ENCODE results near the gene CELF1. TPM values are rescaled to one million over a fixed set of nuclear protein-coding genes. Genes with fewer than 3 reads are reported as not detected.

The CELF1 gene
- total RNA-seq, 4 donors from 2014 or later: 82.9 to 248 (median 96.7) TPM

DNA sequence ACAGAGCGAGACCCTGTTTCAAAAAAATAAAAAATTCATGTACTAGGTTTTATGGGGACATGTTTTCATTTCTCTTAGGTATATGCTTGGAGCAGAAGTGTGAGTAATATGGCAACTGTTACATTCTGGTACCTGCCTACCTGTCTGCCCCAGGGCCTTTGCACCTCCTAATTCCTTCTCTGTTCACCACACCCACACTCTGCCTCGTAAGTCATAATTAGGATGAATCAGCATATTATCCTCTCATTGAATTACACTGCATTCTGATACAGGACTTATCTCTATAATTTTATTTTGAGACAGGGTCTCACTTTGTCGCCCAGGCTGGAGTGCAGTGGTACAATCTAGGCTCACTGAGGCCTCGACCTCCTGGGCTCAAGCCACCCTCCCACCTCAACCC, 100.9 kb downstream of the CELF1 start:
- Histone ChIP-seq H3K4me1 (peaks cover 0 to 3% (median 0%) of the 10 kb centered on the region in 4 donors), H3K4me3 (no peak overlapping the region), H3K9me3 (no peaks in the 10 kb centered on the region), H3K27me3 (no peaks in the 10 kb centered on the region), H3K27ac (no peak overlapping the region), H3K36me3 (no peaks in the 10 kb centered on the region)
- no peak for DNase-seq
- in situ Hi-C loops (cut with MboI; ENCODE audit: low pct_ligation_motif_present in 1 of 4, low pct_unique_long_range_greater_than_20kb in 1 of 4, low sequenced_read_pairs in 3 of 4): loop anchor here in 1 of 4 donors (25.0 kb wide), 1 partner anchor 110 kb away; the partner anchor contains the start of genes CELF1 and PTPMT1
- intact Hi-C loops (cut with DNase I; ENCODE audit: low total_unique reads): loop anchor here (5.0 kb wide), 1 partner anchor 75 kb away; the partner anchor contains the start of gene SPI1
- TF ChIP-seq, protein P1, sequence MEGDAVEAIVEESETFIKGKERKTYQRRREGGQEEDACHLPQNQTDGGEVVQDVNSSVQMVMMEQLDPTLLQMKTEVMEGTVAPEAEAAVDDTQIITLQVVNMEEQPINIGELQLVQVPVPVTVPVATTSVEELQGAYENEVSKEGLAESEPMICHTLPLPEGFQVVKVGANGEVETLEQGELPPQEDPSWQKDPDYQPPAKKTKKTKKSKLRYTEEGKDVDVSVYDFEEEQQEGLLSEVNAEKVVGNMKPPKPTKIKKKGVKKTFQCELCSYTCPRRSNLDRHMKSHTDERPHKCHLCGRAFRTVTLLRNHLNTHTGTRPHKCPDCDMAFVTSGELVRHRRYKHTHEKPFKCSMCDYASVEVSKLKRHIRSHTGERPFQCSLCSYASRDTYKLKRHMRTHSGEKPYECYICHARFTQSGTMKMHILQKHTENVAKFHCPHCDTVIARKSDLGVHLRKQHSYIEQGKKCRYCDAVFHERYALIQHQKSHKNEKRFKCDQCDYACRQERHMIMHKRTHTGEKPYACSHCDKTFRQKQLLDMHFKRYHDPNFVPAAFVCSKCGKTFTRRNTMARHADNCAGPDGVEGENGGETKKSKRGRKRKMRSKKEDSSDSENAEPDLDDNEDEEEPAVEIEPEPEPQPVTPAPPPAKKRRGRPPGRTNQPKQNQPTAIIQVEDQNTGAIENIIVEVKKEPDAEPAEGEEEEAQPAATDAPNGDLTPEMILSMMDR (IDR thresholded peaks at IDR 0.05): no peak
- TF ChIP-seq POLR2A (IDR thresholded peaks at IDR 0.05): no peak
- WGBS, 2 donors (ENCODE audit: low coverage in 1 of 2): 86 to 93% methylated on average over 1 to 4 of the region's 4 CpGs

DNA sequence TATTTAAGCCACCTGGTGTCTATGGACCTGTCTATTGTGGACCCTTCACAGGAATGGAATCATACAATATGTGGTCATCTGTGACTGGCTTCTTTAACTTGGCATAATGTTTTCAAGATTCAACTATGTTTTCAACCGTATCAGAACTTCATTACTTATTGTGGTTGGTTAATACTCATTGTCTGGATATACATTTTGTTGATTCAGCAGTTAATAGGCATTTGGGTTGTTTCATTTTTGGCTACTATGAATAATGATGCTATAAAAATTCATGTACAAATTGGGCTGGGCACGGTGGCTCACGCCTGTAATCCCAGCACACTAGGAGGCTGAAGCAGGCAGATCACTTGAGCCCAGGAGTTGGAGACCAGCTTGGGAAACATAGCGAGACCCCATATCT, 101.5 kb downstream of the CELF1 start:
- TF ChIP-seq EP300 (IDR thresholded peaks at IDR 0.05; ENCODE audit: low read depth) (no peak), POLR2A (IDR thresholded peaks at IDR 0.05) (no peak), POLR2AphosphoS5 (IDR thresholded peaks at IDR 0.05) (no peak)
- TF ChIP-seq, protein P1 (IDR thresholded peaks at IDR 0.05): no peak
- DNase-seq: no peak
- H3K27me3 ChIP-seq: no peaks in the 10 kb centered on the region
- no peak overlapping the region for H3K4me3 ChIP-seq
- 80 to 88% methylated on average over 1 to 4 of the region's 4 CpGs for WGBS, 2 donors (ENCODE audit: low coverage in 1 of 2)
- in situ Hi-C loops (cut with MboI; ENCODE audit: low pct_ligation_motif_present in 1 of 4, low pct_unique_long_range_greater_than_20kb in 1 of 4, low sequenced_read_pairs in 3 of 4): loop anchor here in 1 of 4 donors (25.0 kb wide), 1 partner anchor 111 kb away; the partner anchor contains the start of genes CELF1 and PTPMT1
- H3K36me3 ChIP-seq: no peaks in the 10 kb centered on the region
- intact Hi-C loops (cut with DNase I; ENCODE audit: low total_unique reads): loop anchor here (5.0 kb wide), 1 partner anchor 74 kb away; the partner anchor contains the start of gene SPI1
- H3K27ac ChIP-seq: no peak overlapping the region
- H3K4me1 ChIP-seq: peaks cover 0 to 3% (median 0%) of the 10 kb centered on the region in 4 donors
- H3K9me3 ChIP-seq: no peaks in the 10 kb centered on the region

DNA sequence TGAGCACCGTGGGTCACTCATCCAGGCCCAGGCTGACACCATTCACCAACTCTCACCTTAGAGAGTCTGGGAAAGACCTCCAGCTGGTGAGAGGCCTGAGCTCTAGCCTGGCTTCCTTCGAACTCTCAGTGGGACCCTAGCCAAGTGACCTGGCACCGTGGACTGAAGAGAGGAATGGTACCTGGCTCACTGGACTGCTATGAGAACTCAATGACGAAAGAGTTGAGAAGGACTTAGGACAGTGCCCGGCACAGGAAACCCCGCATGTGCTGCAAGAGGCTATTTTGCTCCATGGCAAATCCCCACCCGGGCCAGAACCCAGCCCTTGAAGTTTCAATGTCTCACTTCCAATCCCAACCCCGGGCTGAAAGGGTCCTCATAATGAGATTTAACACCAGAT, 103.4 kb downstream of the CELF1 start:
- TF ChIP-seq POLR2AphosphoS5 (IDR thresholded peaks at IDR 0.05): no peak
- TF ChIP-seq, protein P1 (IDR thresholded peaks at IDR 0.05): no peak
- TF ChIP-seq EP300 (IDR thresholded peaks at IDR 0.05; ENCODE audit: low read depth): no peak
- no peak for TF ChIP-seq POLR2A (IDR thresholded peaks at IDR 0.05)
- H3K9me3 ChIP-seq: no peaks in the 10 kb centered on the region
- WGBS, 2 donors (ENCODE audit: low coverage in 1 of 2): 89% methylated on average over 8 of the region's 8 CpGs; no CpG with 5 or more reads in 1 of the 2 donors
- H3K4me3 ChIP-seq: no peak overlapping the region
- H3K27me3 ChIP-seq: no peaks in the 10 kb centered on the region
- no peaks in the 10 kb centered on the region for H3K36me3 ChIP-seq
- in situ Hi-C loops (cut with MboI; ENCODE audit: low pct_ligation_motif_present in 1 of 4, low pct_unique_long_range_greater_than_20kb in 1 of 4, low sequenced_read_pairs in 3 of 4) (no loop called here), intact Hi-C loops (cut with DNase I; ENCODE audit: low total_unique reads) (no loop called here)
- H3K27ac ChIP-seq: no peak overlapping the region
- DNase-seq: no peak
- peaks cover 0 to 3% (median 0%) of the 10 kb centered on the region in 4 donors for H3K4me1 ChIP-seq

- no peak within 1 kb of the TSS for H3K27ac ChIP-seq
- no peaks in the 10 kb centered on the region for H3K9me3 ChIP-seq
- intact Hi-C loops (cut with DNase I; ENCODE audit: low total_unique reads) (no loop called here), in situ Hi-C loops (cut with MboI; ENCODE audit: low pct_ligation_motif_present in 1 of 4, low pct_unique_long_range_greater_than_20kb in 1 of 4, low sequenced_read_pairs in 3 of 4) (no loop called here)
- no peaks in the 10 kb centered on the region for H3K4me1 ChIP-seq
- WGBS, 2 donors (ENCODE audit: low coverage in 1 of 2): 88% methylated on average over 31 of the region's 32 CpGs; no CpG with 5 or more reads in 1 of the 2 donors
- no peaks in the 10 kb centered on the region for H3K36me3 ChIP-seq
- no peak for TF ChIP-seq EP300 (IDR thresholded peaks at IDR 0.05; ENCODE audit: low read depth)
- TF ChIP-seq POLR2A (IDR thresholded peaks at IDR 0.05): no peak
- no peak for TF ChIP-seq POLR2AphosphoS5 (IDR thresholded peaks at IDR 0.05)
- TF ChIP-seq, protein P1 (IDR thresholded peaks at IDR 0.05): no peak
- no peak for DNase-seq
- no peak within 1 kb of the TSS for H3K4me3 ChIP-seq
- H3K27me3 ChIP-seq: no peaks in the 10 kb centered on the region
Observed at GRCh38 chr11:47448566-47449427, 104.1 kb downstream of the CELF1 start, which contains the start of gene RAPSN. Gene RAPSN (minus strand): TSS chr11:47449136. CDS start chr11:47448964, 172 bp downstream.
